ENCODE measurements around the gene CBY1.
A peak's percentile ranks its signal among the peaks of the same experiment; 100 is the strongest.
"Not testable (repeated sequence)": the region's sequence is repeated elsewhere in the genome, so short reads cannot be mapped to it uniquely, and the experiment has no call there.

The CBY1 gene

DNA sequence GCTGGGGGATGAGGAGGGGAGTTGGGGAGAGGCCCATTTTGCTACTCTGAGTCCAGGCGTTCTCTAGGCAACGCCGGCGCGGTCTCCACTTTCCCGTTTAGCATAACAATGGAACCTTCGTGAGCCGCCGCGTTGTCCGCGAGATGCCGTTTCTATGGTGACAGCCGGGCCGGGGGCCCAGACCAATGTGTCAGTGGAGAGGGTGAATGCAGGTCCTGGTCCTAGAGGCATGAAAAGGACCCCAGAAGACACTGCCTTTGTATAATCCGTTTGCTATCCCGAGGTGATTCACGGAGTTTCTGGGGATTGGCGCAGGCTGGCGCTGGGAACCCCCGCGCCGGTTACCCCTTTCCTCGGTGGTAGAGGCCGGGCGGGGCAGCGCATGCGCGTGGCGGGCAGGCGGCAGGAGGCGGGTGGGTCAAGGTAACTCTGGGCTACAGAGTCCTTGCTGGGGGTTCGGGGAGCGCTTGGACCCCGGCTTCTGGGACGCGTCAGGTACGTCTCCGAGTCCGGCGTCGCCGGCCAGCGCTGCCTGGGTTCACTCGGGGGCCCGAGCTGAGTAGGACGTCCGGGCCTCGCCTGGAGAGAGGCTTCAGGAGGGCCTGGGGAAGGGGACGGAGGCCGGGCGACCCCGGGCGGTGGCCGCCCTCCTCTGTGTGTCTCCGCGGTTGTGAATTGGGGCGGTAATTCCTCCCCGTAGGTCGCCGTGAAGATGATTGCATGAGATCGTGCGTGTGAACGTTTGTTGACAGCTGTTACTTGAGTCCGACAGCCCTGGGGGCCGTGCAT is at the start of gene CBY1, which contains the start of gene FAM227A:
Gene CBY1, plus strand, starts transcription at position 383 of the 789 bp plus-strand sequence. CDS start 11,417 bp downstream, outside the sequence.
Gene FAM227A, minus strand, starts transcription at position 137 of the 789 bp plus-strand sequence. CDS start 6,224 bp downstream, outside the sequence.
- peak; percentile 92 for DNase-seq

DNA sequence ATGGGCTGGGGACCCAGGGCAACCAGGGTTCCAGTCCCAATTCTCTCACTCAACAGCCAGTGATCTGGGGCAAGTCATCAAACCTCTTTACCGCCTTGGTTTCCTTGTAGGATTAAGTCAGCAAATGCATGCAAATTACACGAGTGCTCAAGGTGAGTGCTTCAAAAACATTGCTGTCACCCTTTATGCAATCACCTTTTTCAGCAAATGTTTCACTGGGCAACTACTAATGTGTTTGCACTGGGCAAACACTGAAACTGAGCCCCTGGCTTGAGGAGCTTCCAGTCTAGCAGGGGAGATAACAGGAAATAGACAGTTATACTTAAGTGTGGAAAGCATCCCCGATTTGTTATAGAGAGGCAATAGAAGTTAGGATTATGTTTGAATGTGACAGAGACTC is 48.8 kb upstream of the CBY1 start:
- DNase-seq, result no peak

DNA sequence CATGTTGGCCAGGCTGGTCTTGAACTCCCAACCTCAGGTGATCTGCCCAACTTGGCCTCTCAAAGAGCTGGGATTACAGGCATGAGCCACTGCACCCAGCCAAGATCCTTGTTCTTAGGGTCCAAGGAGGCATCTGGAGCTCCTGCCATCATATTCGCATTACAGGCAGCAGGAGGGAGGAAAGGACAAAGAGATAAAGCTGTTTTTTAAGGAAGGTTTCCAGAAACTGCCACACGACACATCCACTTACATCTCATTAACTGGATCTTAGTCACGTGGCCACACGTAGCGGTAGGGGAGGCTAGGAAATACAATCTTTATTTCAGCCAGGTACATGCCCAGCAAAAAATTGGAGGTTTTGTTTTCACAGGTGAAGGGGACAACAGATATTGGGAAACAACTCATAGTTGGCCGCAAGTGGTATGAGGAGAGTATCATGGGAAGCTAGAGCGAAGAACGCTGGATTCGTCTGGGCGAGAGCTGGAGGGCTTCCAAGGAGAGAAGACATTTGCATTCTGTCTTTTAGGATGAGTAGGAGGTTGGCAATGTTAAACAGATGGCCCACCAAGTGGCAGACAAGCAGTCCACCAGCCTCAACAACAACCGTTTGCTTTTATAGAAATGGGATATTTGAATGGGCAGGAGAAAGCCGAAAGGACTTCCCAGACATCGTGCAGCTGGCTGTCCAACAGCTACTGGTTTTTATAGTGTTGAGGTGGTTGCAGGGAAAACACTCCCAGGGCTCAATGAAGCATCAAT is 47.3 kb upstream of the CBY1 start:
- no peak for DNase-seq

DNA sequence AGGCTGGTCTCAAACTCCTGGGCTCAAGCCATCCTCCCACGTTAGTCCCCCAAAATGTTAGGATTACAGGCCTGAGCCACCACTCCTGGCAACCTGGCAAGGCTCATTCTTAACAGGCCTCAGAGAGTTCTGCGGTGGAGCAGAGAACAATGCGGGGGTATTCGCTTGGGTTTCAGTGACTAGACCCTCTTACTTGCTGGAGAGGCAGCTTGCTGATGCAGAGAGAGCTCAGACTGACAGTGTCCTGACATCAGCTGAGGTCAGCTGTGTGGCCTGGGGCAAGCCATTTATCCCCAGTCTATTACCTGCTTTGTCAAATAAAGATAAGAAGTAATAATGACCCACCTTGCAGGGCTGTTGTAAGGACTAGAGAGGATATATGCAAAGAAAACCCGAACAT is 46.2 kb upstream of the CBY1 start:
- no peak for DNase-seq

DNA sequence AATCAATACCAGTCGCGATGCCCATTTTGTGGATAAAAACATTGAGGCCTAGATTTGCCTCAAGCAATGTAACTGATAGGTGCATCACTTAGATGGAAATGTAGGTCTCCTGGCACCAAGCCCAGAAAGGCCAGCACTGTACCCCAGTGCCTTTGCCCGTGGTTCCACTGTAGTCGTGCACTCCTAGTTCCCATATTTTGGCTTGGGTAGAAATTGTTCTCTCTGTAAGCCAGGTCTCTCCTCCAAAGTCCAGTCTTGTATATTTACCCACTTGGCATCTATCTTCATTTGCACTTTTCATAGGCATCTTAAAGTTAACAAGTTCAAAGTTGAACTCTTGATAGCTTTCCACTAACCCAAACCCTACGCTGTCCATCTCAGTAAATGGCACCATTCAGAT is 44.9 kb upstream of the CBY1 start:
- no peak for DNase-seq

DNA sequence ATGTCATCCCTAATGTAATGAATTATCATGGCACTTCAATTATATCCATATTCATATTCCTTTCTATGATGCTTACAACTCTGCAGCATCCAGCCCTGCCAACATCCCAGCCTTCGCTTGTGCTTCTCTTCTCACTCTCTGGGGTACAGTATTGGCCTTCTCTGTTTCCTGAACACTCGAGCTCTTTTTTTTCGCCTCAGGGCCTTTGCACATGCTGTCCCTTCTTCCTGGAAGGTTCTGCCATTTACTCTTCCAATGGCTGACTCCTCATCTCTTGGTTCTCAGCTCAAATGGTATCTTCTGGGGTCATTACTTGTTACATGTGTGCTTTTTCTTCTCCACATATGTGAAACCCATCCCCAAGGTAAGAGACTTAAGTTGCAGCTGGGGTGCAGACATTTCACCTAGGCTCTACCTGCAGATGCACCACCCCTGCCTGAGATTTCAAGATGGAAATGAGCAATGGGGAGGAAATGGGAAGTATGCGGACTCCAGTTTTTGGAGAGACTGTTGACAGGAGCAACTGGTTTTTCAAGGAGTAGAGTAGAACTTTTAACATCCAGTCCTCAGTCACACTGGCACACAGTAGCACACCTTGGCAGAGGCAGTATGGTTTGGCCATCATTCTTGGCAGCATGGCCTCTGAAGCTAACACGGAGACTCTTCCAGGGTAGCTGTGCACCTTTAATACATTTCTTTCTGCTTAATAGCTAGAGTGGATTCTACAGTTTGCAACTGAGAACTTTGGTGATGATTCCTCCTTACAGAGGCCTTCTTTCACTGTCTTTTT is 44.0 kb upstream of the CBY1 start:
- no peak for DNase-seq

DNA sequence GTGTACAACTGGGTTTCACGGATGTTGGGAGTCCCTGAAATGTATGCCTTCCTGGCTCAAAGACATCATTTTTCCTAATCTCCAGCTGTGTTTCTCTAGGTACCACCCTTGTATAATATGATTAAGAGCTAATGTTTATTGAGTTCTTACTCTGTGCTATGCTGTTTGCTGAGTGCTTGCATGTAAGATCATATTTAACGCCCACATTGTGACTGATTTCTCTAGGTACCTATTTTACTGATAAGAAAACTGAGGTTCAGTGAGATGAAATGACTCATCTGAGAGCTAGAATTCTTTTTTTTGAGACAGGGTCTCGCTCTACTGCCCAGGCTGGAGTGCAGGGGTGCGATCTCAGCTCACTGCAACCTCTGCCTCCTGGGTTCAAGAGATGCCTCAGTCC is 42.9 kb upstream of the CBY1 start:
- no peak for DNase-seq

DNA sequence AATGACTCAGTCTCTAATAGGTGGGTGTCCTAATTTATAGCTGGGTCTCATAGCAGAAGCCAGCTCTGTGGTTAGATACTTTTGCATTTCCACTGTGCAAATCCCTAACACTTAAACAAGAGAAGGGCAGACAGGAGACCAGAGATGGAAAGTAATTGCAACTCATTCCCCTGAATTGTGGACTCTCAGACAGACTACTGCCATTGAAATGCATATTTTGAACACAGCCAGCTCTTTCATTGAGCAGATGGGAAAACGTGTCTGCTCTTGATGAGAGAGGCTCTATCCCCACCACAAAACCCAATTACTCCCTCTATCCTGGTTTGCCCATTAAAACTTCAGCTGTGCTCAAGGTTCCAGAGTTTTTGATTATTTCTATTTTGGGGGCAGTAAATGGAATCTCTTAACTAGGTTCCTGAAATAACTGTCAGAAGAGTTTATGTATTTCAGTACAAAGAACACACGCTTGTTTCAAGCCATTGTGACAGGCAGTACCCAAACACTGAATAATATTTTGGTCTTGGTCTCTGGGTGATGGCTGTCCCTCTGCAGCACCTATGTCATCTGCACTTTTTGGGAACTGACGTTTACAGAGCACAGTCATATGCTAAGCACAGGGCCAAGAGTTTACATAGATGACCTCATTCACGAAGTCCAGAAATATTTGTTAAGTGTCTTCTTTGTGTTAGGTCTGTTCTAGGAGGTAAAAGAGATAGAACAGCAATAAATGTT is 41.9 kb upstream of the CBY1 start:
- no peak for DNase-seq

DNA sequence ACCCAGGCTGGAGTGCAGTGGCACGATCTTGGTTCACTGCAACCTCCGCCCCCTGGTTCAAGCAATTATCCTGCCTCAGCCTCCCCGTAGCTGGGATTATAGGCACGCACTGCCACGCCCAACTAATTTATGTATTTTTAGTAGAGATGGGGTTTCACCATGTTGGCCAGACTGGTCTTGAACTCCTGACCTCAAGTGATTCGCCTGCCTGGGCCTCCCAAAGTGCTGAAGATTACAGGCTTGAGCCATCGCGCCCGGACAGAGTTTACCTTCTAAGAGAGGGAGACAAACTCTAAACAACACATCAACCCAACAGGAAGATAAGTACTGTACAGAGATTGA is 41.4 kb upstream of the CBY1 start:
- DNase-seq, result not testable (repeated sequence)

DNA sequence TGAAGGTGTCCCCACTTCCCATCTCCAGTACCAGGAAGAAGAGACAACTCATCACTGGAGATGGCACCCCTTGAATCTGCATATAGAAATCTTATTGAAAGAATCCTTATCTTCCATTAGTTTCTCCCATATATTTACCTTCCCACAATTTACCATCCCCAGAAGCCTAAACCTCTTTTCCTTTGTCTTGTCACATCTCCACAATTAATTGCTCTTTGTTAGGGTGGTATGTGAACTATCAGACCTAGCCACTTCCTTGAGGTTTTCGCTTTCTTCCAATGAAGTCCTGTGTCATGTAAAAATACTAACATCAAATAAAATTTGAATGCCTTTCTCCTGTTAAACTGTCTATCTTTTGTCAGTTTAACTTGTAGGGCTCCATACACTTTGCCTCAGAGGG is 38.2 kb upstream of the CBY1 start:
- DNase-seq, result no peak

DNA sequence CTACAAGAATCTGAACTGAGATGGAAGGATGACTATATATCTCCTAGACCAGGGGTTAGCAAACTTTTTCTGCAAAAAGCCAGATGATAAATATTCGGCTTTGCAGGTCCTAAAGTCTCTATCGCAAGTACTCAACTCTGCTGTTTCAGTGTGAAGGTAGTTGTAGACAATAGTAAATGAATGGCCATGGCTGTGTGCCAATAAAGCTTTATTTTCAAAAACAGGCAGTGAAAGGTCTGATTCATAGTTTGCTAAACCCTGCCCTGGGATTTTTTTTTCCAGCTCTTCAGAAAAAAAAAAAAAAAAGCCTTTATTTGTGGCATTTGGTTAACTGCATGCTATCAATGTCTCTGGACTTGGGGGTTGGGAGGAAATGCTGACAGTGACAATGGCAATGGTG is 37.8 kb upstream of the CBY1 start:
- DNase-seq, result no peak

DNA sequence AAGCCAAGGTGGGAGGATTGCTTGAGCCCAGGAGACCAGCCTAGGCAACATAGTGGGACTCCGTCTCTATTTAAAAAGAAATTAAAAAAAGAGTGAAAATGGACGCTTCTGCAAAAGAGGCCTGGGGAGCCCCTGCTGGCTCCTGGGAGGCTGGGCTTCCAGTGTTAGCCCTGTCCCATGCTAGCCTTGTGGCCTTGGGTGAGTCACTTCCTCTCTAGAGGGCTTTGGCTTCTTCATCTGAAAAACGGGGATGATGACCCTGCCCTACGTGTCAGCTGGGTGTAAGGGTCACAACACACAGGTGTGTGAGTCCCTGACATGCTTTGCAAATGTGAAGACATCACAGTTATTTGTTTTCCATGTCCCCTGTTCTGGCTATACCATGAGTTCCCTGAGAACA is 33.1 kb upstream of the CBY1 start:
- no peak for DNase-seq

DNA sequence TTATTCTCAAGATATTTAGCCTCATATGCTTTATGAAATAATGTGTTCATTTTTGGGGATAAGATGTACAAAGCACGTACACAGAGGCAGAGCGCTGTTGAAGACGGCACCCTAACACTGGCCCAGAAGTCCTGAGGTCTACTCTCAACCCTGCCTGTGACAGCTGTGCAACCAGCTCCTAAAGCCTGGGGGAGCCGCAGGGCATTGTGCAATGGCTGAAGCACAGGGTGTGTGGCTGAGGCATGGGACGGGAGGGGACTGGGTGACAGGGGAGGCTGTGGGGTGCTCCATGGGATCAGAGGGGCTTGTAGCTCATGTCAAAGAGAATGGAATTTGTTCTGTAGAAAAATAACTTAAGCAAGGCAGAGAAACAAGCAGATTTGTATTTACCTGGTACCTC is 28.0 kb upstream of the CBY1 start:
- no peak for DNase-seq

DNA sequence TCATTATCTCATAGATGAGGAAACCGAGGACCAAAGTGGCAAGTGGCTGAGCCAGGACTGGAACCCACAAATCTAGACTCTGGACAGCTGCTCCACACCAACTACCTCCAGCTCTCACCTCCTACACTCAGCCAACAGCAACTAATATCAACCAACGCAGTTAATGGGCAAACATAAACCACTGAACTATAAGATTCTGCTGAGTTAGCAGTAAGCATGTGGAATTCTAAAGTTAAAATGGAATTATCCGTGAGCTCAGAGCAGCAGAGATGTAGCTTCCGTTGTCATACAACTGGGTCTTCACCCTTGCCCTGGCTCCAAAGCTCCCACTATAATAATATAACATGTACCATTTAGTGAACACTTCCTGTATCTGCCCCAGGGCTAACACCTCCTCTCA is 27.3 kb upstream of the CBY1 start:
- no peak for DNase-seq

DNA sequence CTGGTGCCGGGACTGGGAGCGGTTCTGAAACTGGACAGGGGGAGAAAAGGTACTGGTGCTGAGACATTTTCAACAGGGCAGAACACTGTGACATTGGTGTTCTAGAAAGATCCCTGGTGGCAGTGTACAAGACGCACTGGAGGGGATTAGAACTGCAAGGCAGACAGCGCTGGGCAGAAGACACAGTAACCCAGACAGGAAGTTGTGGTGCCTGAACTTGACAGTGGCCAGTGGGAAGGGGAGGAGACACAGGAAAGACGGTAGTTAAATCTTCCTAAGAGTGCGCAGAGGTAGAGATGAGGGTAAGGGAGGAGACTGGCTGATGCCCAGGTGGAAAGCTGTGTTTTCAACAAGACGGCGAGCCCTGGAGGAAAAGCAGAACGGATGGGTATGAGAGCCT is 24.7 kb upstream of the CBY1 start:
- DNase-seq, result no peak

DNA sequence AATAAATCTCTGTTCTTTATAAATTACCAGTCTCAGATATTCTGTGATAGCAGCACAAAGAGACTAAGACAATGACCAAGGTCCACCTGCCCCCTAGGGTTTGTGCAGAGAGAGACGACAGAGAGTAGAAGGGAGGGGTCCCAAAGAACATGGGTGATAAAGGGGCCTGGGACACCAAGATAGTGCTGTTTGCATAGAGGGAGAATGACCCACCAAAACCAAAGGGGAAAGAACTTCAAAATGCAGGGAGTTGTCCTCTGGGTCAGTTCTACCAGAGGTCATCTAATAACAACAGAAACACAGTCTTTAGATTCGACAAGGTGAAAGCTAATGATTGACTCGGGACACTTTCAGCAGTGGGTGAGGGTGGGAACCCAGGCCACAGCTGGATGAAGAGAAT is 23.9 kb upstream of the CBY1 start:
- DNase-seq, result no peak

DNA sequence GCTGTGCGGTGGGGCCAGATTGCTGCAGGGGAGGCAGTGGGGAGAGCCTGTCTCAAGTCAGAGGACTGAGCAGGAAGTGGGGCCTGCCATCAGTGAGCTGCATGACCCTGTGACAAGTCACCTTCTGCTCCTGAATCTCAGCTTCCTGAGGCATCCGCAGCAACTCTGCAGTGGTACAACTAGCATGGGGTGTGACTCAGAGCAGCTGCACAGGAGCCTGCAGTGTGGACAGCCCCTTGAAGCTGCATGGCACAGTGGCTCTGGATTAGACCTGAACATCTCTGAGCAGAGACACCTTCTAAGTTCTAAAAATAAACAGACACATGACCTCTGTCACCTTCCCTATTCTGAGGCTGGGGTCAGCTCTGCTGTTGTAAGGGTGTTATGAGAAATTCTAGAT is 18.2 kb upstream of the CBY1 start:
- DNase-seq, result no peak

DNA sequence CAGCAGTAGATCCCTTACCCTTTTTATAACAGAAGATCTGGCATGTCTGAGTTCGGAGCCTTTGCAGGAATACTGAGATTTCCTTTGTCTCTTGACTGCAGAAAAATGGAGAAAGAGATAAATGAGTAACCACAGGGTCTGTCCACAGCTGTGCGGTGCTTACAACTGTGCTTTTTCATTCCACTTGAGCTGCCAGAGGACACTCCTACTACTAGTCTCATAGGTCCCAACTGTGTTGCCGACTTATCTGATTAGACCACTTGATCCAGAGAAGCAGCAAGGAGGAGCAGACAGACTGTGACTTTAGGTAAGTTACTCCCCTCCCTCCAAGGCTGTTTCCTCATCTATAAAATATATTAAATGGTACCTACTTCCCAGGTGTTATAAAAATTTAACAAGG is 17.7 kb upstream of the CBY1 start:
- no peak for DNase-seq

DNA sequence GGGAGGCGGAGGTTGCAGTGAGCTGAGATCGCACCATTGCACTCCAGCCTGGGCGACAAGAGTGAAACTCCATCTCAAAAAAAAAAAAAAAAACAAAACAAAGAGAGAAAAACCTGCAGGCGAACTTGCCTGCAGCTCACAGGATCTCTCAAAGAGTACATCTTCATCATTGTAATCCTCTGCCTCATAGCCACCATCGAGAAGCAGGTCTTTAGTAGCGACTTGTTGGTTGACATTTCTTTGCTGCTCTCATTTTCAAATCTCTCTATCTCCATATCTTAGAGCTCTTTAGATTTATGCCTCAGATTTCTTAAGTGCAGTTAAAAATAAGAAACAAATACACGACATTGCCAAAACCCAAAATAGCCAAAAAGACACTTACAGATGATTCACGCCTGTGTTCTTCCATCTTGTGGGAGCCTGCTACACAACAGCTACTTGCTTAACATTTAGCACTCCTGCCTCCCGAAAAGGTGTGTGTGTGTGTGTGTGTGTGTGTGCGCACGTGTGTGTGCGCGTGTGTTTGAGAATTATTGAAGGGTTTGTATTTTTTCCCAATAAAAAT is 14.9 kb upstream of the CBY1 start:
- DNase-seq, result no peak

DNA sequence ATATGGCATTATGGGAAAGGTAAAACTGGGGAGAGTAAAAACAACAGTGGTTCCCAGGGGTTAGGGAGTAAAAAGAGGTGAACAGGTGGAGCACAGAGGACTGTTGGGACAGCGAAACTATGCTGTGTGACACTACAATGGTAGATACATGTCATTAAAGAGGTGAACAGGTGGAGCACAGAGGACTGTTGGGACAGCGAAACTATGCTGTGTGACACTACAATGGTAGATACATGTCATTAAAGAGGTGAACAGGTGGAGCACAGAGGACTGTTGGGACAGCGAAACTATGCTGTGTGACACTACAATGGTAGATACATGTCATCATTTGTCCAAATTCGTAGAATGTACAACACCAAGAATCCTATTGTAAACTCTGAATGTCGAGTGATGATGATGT is 12.2 kb upstream of the CBY1 start:
- DNase-seq, result not testable (repeated sequence)

DNA sequence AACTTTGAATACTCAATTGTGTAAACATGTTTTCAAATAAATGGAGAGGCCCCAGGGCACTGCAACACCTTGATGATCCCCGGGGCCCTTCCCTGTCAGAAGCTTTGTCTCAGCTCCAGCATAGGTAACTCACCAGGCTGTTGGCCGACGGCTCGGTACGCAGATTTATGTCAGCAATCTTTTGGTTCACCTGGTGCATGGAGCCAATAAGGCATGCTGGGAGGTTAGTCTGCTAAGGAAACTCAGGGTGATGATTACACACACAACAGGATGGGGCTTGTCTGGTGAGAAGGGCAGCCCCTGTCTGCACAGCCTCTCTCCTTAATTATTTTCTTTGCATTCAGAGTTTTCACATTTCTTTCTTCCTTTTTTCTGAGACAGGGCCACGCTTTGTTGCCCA is 11.0 kb upstream of the CBY1 start:
- no peak for DNase-seq

DNA sequence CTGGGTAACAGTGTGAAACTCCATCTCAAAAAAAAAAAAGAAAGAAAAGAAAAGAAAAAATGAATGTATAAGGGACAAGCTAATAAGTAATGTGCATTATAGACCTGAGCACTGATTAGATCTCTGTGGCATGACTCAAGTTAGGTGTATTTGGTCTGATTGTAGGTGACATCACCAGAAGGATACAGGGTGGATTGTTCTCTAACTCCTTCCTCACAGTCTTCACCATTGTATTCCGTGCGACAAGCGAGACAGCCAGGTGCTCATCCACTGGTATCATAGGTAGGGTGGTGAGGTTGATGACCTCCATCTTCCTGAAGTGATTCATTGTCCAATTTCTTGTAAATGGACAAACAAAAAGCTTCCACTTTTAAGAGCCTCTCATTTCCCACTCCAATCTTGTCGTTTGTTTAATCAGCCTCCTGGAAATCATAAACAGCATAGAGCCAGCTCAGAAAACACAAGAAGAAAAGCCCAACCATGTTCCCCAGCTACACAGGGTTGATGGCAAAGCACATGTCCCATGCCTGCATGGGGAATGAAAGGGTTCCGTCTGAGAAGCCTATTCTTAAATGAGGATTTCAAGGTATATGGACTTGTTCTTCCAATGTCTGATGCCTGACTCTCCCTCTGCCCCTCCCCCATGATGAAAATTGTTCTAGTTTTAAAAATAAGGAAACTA is 6.5 kb upstream of the CBY1 start:
- no peak for DNase-seq

Data from left hindlimb (tissue), 1 donor.